GM21737 (cell line): ENCODE results near the gene ZMYND19.
"Not testable (repeated sequence)": the region's sequence is repeated elsewhere in the genome, so short reads cannot be mapped to it uniquely, and the experiment has no call there.

Experiments used
- ATAC-seq: cut with Tn5 transposase; IDR thresholded peaks from one replicate; pipeline ENCODE4 v1.9.1; 2021; ENCODE audit warnings: mild to moderate bottlenecking, moderate library complexity; ENCODE audit not compliant: unreplicated experiment

Gene ZMYND19

GRCh38 chr9:137590469-137591383 lies at the start of gene ZMYND19:
ZMYND19 (minus strand) TSS chr9:137590512; CDS start chr9:137590263, 249 bp downstream.
- ATAC-seq, result peak; percentile 68

GRCh38 chr9:137639303-137640051 lies 49.2 kb upstream of the ZMYND19 start:
- peak; percentile 68 for ATAC-seq

GRCh38 chr9:137638680-137639079 lies 48.4 kb upstream of the ZMYND19 start:
- no peak for ATAC-seq

- no peak for ATAC-seq
Measured at GRCh38 chr9:137634016-137634415, 43.7 kb upstream of the ZMYND19 start.

GRCh38 chr9:137632230-137633161 lies 42.2 kb upstream of the ZMYND19 start:
- ATAC-seq, result no peak

- ATAC-seq, result no peak
Measured at GRCh38 chr9:137631345-137632229, 41.3 kb upstream of the ZMYND19 start.

- no peak for ATAC-seq
Measured at GRCh38 chr9:137630679-137631078, 40.4 kb upstream of the ZMYND19 start.

GRCh38 chr9:137630126-137630525 lies 39.8 kb upstream of the ZMYND19 start:
- ATAC-seq, result no peak

- not testable (repeated sequence) for ATAC-seq
Measured at GRCh38 chr9:137627406-137627805, 37.1 kb upstream of the ZMYND19 start.

- no peak for ATAC-seq
Measured at GRCh38 chr9:137626464-137626863, 36.2 kb upstream of the ZMYND19 start.

GRCh38 chr9:137622211-137622610 lies 31.9 kb upstream of the ZMYND19 start:
- not testable (repeated sequence) for ATAC-seq

GRCh38 chr9:137621131-137621757 lies 30.9 kb upstream of the ZMYND19 start:
- no peak for ATAC-seq

GRCh38 chr9:137620581-137620980 lies 30.3 kb upstream of the ZMYND19 start:
- no peak for ATAC-seq

- ATAC-seq, result no peak
Measured at GRCh38 chr9:137620048-137620405, 29.7 kb upstream of the ZMYND19 start.

- ATAC-seq, result peak; percentile 8
Measured at GRCh38 chr9:137619240-137620047, 29.1 kb upstream of the ZMYND19 start.

GRCh38 chr9:137618105-137619067 lies 28.1 kb upstream of the ZMYND19 start, which contains the start of gene EHMT1:
EHMT1 (plus strand) TSS chr9:137619005; CDS start chr9:137619029, 24 bp downstream.
- ATAC-seq, result peak; percentile 63

GRCh38 chr9:137615387-137615871 lies 25.1 kb upstream of the ZMYND19 start:
- no peak for ATAC-seq
